CD14-positive monocyte (primary cell): ENCODE results near the gene TSPAN32. TPM values are rescaled to one million over a fixed set of nuclear protein-coding genes. Genes with fewer than 3 reads are reported as not detected.

ENCODE experiments used
- DNase-seq, 3 donors: peaks; one replicate each; pipeline ENCODE4 v3.0.0-alpha.2; 2011 to 2022
- H2AFZ ChIP-seq: 2 replicates; pipeline ENCODE4 v1.6.0; 2012; ENCODE audit warnings: mild to moderate bottlenecking, low read depth, low read length, inconsistent platforms; ENCODE audit not compliant: insufficient read depth, poor library complexity, severe bottlenecking
- H3K27ac ChIP-seq, 2 donors: 1 replicate in 1 of 2; 2 replicates in 1 of 2; pipeline ENCODE4 v1.5.1; 2012 to 2013; ENCODE audit warnings: low read length in 2 of 2, control low read depth in 1 of 2, inconsistent platforms in 1 of 2, low read depth in 1 of 2, mild to moderate bottlenecking in 1 of 2
- H3K27me3 ChIP-seq, 2 donors: one replicate each; pipeline versions ENCODE4 v1.6.0 to v1.6.1; 2011 to 2013; ENCODE audit warnings: low read length in 2 of 2; ENCODE audit not compliant: control insufficient read depth in 2 of 2, insufficient read depth in 2 of 2
- H3K36me3 ChIP-seq, 2 donors: replicated peaks in 1 of 2; 1 replicate in 1 of 2; 2 replicates in 1 of 2; pipeline versions ENCODE4 v1.5.1 to v1.6.1; 2012 to 2013; ENCODE audit warnings: low read length in 2 of 2, control low read depth in 1 of 2, inconsistent platforms in 1 of 2, mild to moderate bottlenecking in 1 of 2; ENCODE audit not compliant: insufficient read depth in 2 of 2, control insufficient read depth in 1 of 2
- H3K4me1 ChIP-seq, 2 donors: 1 replicate in 1 of 2; 2 replicates in 1 of 2; pipeline versions ENCODE4 v1.5.1 to v1.6.1; 2012 to 2013; ENCODE audit warnings: low read length in 2 of 2, control low read depth in 1 of 2, inconsistent platforms in 1 of 2, mild to moderate bottlenecking in 1 of 2, moderate library complexity in 1 of 2; ENCODE audit not compliant: insufficient read depth in 2 of 2, control insufficient read depth in 1 of 2
- H3K4me2 ChIP-seq: replicated peaks from 2 replicates; pipeline ENCODE3; 2012; ENCODE audit warnings: low read length, moderate library complexity, mild to moderate bottlenecking; ENCODE audit not compliant: poor library complexity, severe bottlenecking; ENCODE audit errors: extremely low read depth
- H3K4me3 ChIP-seq, 3 experiments: fragments of 200-600 bp in 1 of 3; sonication (generic) in 1 of 3; replicated peaks in 1 of 3; 1 replicate in 2 of 3; 2 replicates in 1 of 3; pipeline ENCODE4 v1.5.1; 2011 to 2013; ENCODE audit warnings: low read length in 3 of 3, mild to moderate bottlenecking in 3 of 3, control low read depth in 2 of 3, low read depth in 2 of 3, inconsistent platforms in 1 of 3, moderate library complexity in 1 of 3
- H3K79me2 ChIP-seq: 2 replicates; pipeline ENCODE4 v1.6.0; 2012; ENCODE audit warnings: mild to moderate bottlenecking, control low read depth, inconsistent platforms, low read length, moderate library complexity; ENCODE audit not compliant: insufficient read depth
- H3K9ac ChIP-seq: 2 replicates; pipeline ENCODE4 v1.6.0; 2017; ENCODE audit warnings: low read length, mild to moderate bottlenecking; ENCODE audit not compliant: insufficient read depth, poor library complexity, severe bottlenecking
- H3K9me3 ChIP-seq, 2 donors: replicated peaks in 1 of 2; 1 replicate in 1 of 2; 2 replicates in 1 of 2; pipeline versions ENCODE4 v1.5.1 to v1.6.1; 2012 to 2013; ENCODE audit warnings: low read length in 2 of 2, control low read depth in 1 of 2; ENCODE audit not compliant: control insufficient read depth in 1 of 2, insufficient read depth in 1 of 2
- H4K20me1 ChIP-seq: 2 replicates; pipeline ENCODE4 v1.6.0; 2012; ENCODE audit warnings: mild to moderate bottlenecking, low read length, control low read depth, moderate library complexity; ENCODE audit not compliant: insufficient read depth
- H3K27ac Mint-ChIP-seq, 7 donors: one replicate each; pipeline ENCODE4 v1.8.0; 2020; ENCODE audit warnings: mild to moderate bottlenecking in 7 of 7, mixed read lengths in 7 of 7, moderate library complexity in 6 of 7, inconsistent platforms in 2 of 7
- H3K27me3 Mint-ChIP-seq, 3 donors: one replicate each; pipeline ENCODE4 v1.8.0; 2021 to 2022; ENCODE audit warnings: low read depth in 3 of 3, mild to moderate bottlenecking in 3 of 3, mixed read lengths in 3 of 3, moderate library complexity in 3 of 3, inconsistent platforms in 1 of 3
- H3K36me3 Mint-ChIP-seq, 2 donors: one replicate each; pipeline ENCODE4 v1.8.0; 2020; ENCODE audit warnings: mixed read lengths in 2 of 2, inconsistent platforms in 1 of 2, mild to moderate bottlenecking in 1 of 2
- H3K4me1 Mint-ChIP-seq: one replicate; pipeline ENCODE4 v1.8.0; 2020; ENCODE audit warnings: mild to moderate bottlenecking, mixed read lengths
- H3K4me3 Mint-ChIP-seq, 2 donors: one replicate each; pipeline ENCODE4 v1.8.0; 2020; ENCODE audit warnings: mild to moderate bottlenecking in 2 of 2, mixed read lengths in 2 of 2, moderate library complexity in 1 of 2
- H3K9me3 Mint-ChIP-seq, 7 donors: one replicate each; pipeline ENCODE4 v1.8.0; 2020 to 2022; ENCODE audit warnings: mixed read lengths in 7 of 7, mild to moderate bottlenecking in 6 of 7, moderate library complexity in 6 of 7, inconsistent platforms in 2 of 7
- CTCF ChIP-seq: fragments of 200-600 bp; IDR thresholded peaks from one replicate; pipeline ENCODE4 v1.8.0; 2022; ENCODE audit warnings: antibody characterized with exemption, mild to moderate bottlenecking
- WGBS: methylation state at CpG from one replicate; pipeline ENCODE4 v1.1.5; 2013; ENCODE audit warnings: missing lambda C conversion rate; ENCODE audit not compliant: insufficient coverage; 5-methylcytosine and 5-hydroxymethylcytosine counted together
- intact Hi-C, 2 donors: fragments of 100-400 bp; cut with micrococcal nuclease; formaldehyde crosslinking; loops; one replicate each; pipeline versions ENCODE4 v1.15.0 to v1.15.1; 2023
- polyA plus RNA-seq, 3 donors: library from polyadenylated mRNA; depleted of rRNA in 1 of 3; unstranded in 2 of 3; stranded (reverse) in 1 of 3; fragments of 300-500 nt in 2 of 3; fragments of >200 nt in 1 of 3; fragmentation: Illumina TruSeq in 2 of 3; gene quantifications; 1 replicate in 2 of 3; 2 replicates in 1 of 3; pipeline ENCODE4 v1.2.3, GENCODE V29; 2012 to 2021

TSPAN32 gene
- polyA plus RNA-seq, 3 donors: 34.8 to 136 (median 82.5) TPM

DNA sequence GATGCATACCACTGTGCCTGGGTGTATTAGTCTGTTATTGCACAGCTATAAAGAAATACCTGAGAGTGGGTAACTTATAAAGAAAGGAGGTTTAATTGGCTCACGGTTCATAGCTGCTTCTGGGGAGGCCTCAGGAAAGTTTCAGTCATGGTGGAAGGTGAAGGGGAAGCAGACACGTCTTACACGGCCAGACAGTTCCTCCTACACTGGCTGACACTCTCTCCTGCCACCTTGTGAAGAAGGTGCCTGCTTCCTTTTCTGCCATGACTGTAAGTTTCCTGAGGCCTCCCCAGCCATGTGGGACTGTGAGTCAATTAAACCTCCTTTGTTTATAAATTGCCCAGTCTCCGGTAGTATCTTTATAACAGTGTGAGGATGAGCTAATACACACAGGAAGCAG, 41.7 kb downstream of the TSPAN32 start:
- Mint-ChIP-seq H3K36me3 (no peaks in the 10 kb centered on the region), H3K9me3 (peaks cover 21 to 42% (median 33%) of the 10 kb centered on the region in 7 donors), H3K4me3 (no peak overlapping the region), H3K27ac (no peak overlapping the region), H3K4me1 (no peaks in the 10 kb centered on the region), H3K27me3 (peaks cover 13 to 36% (median 24%) of the 10 kb centered on the region in 3 donors)
- H4K20me1 ChIP-seq: no peaks in the 10 kb centered on the region
- no CpG with 5 or more reads among the region's 4 CpGs for WGBS
- TF ChIP-seq CTCF: no peak
- no peak overlapping the region for H3K4me3 ChIP-seq
- no peak for DNase-seq
- no peaks in the 10 kb centered on the region for H3K36me3 ChIP-seq
- H3K79me2 ChIP-seq: no peaks in the 10 kb centered on the region
- intact Hi-C loops: no loop called here
- peaks cover 8 to 40% of the 10 kb centered on the region in 2 donors for H3K9me3 ChIP-seq
- no peaks in the 10 kb centered on the region for H3K27me3 ChIP-seq
- H3K4me1 ChIP-seq: no peaks in the 10 kb centered on the region
- no peak overlapping the region for H3K4me2 ChIP-seq
- H3K9ac ChIP-seq: no peak overlapping the region
- H2AFZ ChIP-seq: no peak overlapping the region
- no peak overlapping the region for H3K27ac ChIP-seq

GRCh38 chr11:2345050-2345449, 43.2 kb downstream of the TSPAN32 start:
- H3K4me1 Mint-ChIP-seq: no peaks in the 10 kb centered on the region
- Histone ChIP-seq H3K4me2 (no peak overlapping the region), H3K4me1 (no peaks in the 10 kb centered on the region), H3K4me3 (no peak overlapping the region), H2AFZ (no peak overlapping the region), H3K9me3 (peaks cover 8 to 46% of the 10 kb centered on the region in 2 donors), H3K36me3 (no peaks in the 10 kb centered on the region), H3K27me3 (no peaks in the 10 kb centered on the region), H3K79me2 (no peaks in the 10 kb centered on the region), H3K27ac (no peak overlapping the region), H3K9ac (no peak overlapping the region), H4K20me1 (no peaks in the 10 kb centered on the region)
- WGBS: 100% methylated on average over 1 of the region's 2 CpGs
- no peak for TF ChIP-seq CTCF
- no peaks in the 10 kb centered on the region for H3K36me3 Mint-ChIP-seq
- H3K4me3 Mint-ChIP-seq: no peak overlapping the region
- peaks cover 21 to 50% (median 43%) of the 10 kb centered on the region in 7 donors for H3K9me3 Mint-ChIP-seq
- intact Hi-C loops: no loop called here
- H3K27ac Mint-ChIP-seq: no peak overlapping the region
- DNase-seq: no peak
- H3K27me3 Mint-ChIP-seq: peaks cover 13 to 42% (median 22%) of the 10 kb centered on the region in 3 donors
